HCT116 (cell line): Measurements from ENCODE around the gene PKN1. TPM values are rescaled to one million over a fixed set of nuclear protein-coding genes. Genes with fewer than 3 reads are reported as not detected.

Experiments used
- ATAC-seq: fragments of 200-7000 bp; cut with Tn5 transposase; 2 replicates; pipeline ENCODE4 v1.9.1; 2020; ENCODE audit warnings: mild to moderate bottlenecking, moderate library complexity
- BruUV-seq: library from RNA; stranded (reverse); fragments of 400-500 nt; replicated peaks from 2 replicates; lab custom pipeline; 2021; lab: Mats Ljungman, UMichigan
- CTCF ChIA-PET: fragments of 300-600 bp; sonication (Branson Sonifier 250); formaldehyde crosslinking; loops from one replicate; lab custom pipeline; 2021; ENCODE audit warnings: antibody characterized with exemption; lab: Charles Lee
- POLR2A ChIA-PET: fragments of 300-600, 350-600 bp; sonication (Branson Sonifier 250); formaldehyde crosslinking; loops from one replicate; lab custom pipeline; 2021; ENCODE audit warnings: antibody characterized with exemption; lab: Charles Lee
- RAD21 ChIA-PET, 2 experiments: fragments of 300-600 bp; sonication (Branson Sonifier 250); formaldehyde crosslinking; loops; one replicate each; lab custom pipeline; 2023; ENCODE audit warnings: low total read pairs in 2 of 2; ENCODE audit not compliant: uncharacterized antibody in 2 of 2, unreplicated experiment in 2 of 2, low non-redundant PET in 1 of 2; lab: Charles Lee
- DNase-seq: peaks from one replicate; pipeline ENCODE4 v3.0.0-alpha.2; 2010; ENCODE audit warnings: low read depth, low spot score
- H2AFZ ChIP-seq: fragments of 200-600 bp; shearing (Covaris generic), sonication (generic); 2 replicates; pipeline ENCODE4 v1.6.1; 2017; ENCODE audit warnings: low read depth, mixed run types, mixed read lengths, antibody characterized with exemption, low read length; ENCODE audit not compliant: poor library complexity, severe bottlenecking
- H3K27ac ChIP-seq: 2 replicates; pipeline ENCODE4 v1.5.1; 2012; ENCODE audit warnings: low read depth, low read length
- H3K27me3 ChIP-seq: fragments of 200-600 bp; sonication (generic); 2 replicates; pipeline ENCODE4 v1.6.1; 2016; ENCODE audit warnings: mixed run types, low read length, mixed read lengths; ENCODE audit not compliant: insufficient read depth
- H3K36me3 ChIP-seq, 2 experiments: fragments of 200-500 bp in 1 of 2; fragments of 200-600 bp in 1 of 2; sonication (Bioruptor generic) in 1 of 2; sonication (generic) in 1 of 2; 2 replicates each; pipeline versions ENCODE4 v1.5.1 to v1.6.1; 2014 to 2016; ENCODE audit warnings: low read length in 2 of 2, inconsistent platforms in 1 of 2, mixed read lengths in 1 of 2, mixed run types in 1 of 2; ENCODE audit not compliant: insufficient read depth in 2 of 2, control insufficient read depth in 1 of 2
- H3K4me1 ChIP-seq, 2 experiments: fragments of 200-600 bp in 1 of 2; sonication (generic) in 1 of 2; 2 replicates each; pipeline versions ENCODE4 v1.5.1 to v1.6.1; 2012 to 2017; ENCODE audit warnings: low read length in 2 of 2, inconsistent platforms in 1 of 2, mild to moderate bottlenecking in 1 of 2, mixed read lengths in 1 of 2, mixed run types in 1 of 2, moderate library complexity in 1 of 2; ENCODE audit not compliant: insufficient read depth in 2 of 2, control insufficient read depth in 1 of 2
- H3K4me2 ChIP-seq: fragments of 200-600 bp; sonication (generic); 2 replicates; pipeline ENCODE4 v1.6.1; 2017; ENCODE audit warnings: mixed run types, low read length, mixed read lengths
- H3K4me3 ChIP-seq, 2 experiments: fragments of 200-600 bp in 1 of 2; sonication (generic) in 1 of 2; replicated peaks in 1 of 2; 2 replicates each; pipeline ENCODE4 v1.5.1; 2011 to 2016; ENCODE audit warnings: low read length in 2 of 2, control low read depth in 1 of 2, low read depth in 1 of 2, mild to moderate bottlenecking in 1 of 2, mixed read lengths in 1 of 2, mixed run types in 1 of 2
- H3K79me2 ChIP-seq: fragments of 200-600 bp; sonication (generic); 2 replicates; pipeline ENCODE4 v1.6.1; 2017; ENCODE audit warnings: mild to moderate bottlenecking, mixed run types, low read length, moderate library complexity, mixed read lengths; ENCODE audit not compliant: insufficient read depth
- H3K9ac ChIP-seq: fragments of 200-600 bp; sonication (generic); 2 replicates; pipeline ENCODE4 v1.6.1; 2016; ENCODE audit warnings: low read length, mixed read lengths
- H3K9me2 ChIP-seq: fragments of 200-600 bp; sonication (generic), shearing (Covaris generic); 2 replicates; pipeline ENCODE4 v1.6.1; 2017; ENCODE audit warnings: mixed run types, mild to moderate bottlenecking, moderate library complexity; ENCODE audit not compliant: insufficient read depth
- H3K9me3 ChIP-seq, 2 experiments: fragments of 200-500 bp in 1 of 2; fragments of 200-600 bp in 1 of 2; sonication (Bioruptor generic) in 1 of 2; sonication (generic) in 1 of 2; 2 replicates each; pipeline ENCODE4 v1.6.1; 2014 to 2017; ENCODE audit warnings: low read length in 2 of 2, mixed read lengths in 2 of 2, inconsistent platforms in 1 of 2, low read depth in 1 of 2, mild to moderate bottlenecking in 1 of 2, mixed run types in 1 of 2, moderate library complexity in 1 of 2; ENCODE audit not compliant: control insufficient read depth in 1 of 2, insufficient read depth in 1 of 2
- H4K20me1 ChIP-seq: fragments of 200-600 bp; sonication (generic), shearing (Covaris generic); 2 replicates; pipeline ENCODE4 v1.6.1; 2017; ENCODE audit warnings: mixed run types, mild to moderate bottlenecking, moderate library complexity; ENCODE audit not compliant: insufficient read depth
- CBX3 ChIP-seq: IDR thresholded peaks from 2 replicates; pipeline ENCODE4 v1.6.1; 2012; ENCODE audit warnings: low read depth
- ELF1 ChIP-seq: IDR thresholded peaks from 2 replicates; pipeline ENCODE4 v1.6.1; 2012; ENCODE audit warnings: low read depth, borderline replicate concordance
- EZH2 ChIP-seq: fragments of 200-600 bp; sonication (generic); IDR thresholded peaks from 2 replicates; pipeline ENCODE4 v1.6.1; 2017; ENCODE audit warnings: antibody characterized with exemption, mixed run types
- EZH2phosphoT487 ChIP-seq: fragments of 200-600 bp; IDR thresholded peaks from 2 replicates; pipeline ENCODE4 v1.6.1; 2018; ENCODE audit warnings: antibody characterized with exemption, borderline replicate concordance
- JUND ChIP-seq: IDR thresholded peaks from 2 replicates; pipeline ENCODE4 v1.6.1; 2012
- RAD21 ChIP-seq: IDR thresholded peaks from 2 replicates; pipeline ENCODE4 v1.6.1; 2012; ENCODE audit warnings: low read depth, mild to moderate bottlenecking
- SP1 ChIP-seq: IDR thresholded peaks from 2 replicates; pipeline ENCODE4 v1.6.1; 2012; ENCODE audit warnings: low read depth
- SRF ChIP-seq: IDR thresholded peaks from 2 replicates; pipeline ENCODE4 v1.6.1; 2012; ENCODE audit warnings: low read depth
- YY1 ChIP-seq: IDR thresholded peaks from 2 replicates; pipeline ENCODE4 v1.6.1; 2011; ENCODE audit warnings: low read length, low read depth, moderate library complexity, mild to moderate bottlenecking; ENCODE audit not compliant: insufficient replicate concordance; ENCODE audit errors: extremely low read depth
- ZFX ChIP-seq: fragments of 450-650 bp; IDR thresholded peaks from 2 replicates; pipeline ENCODE4 v1.6.1; 2017
- ZNF274 ChIP-seq: fragments of 200-500 bp; sonication (Bioruptor generic); IDR thresholded peaks from 2 replicates; pipeline ENCODE4 v1.6.1; 2014; ENCODE audit warnings: mild to moderate bottlenecking, low read depth, low read length, inconsistent platforms
- intact Hi-C: fragments of 100-400 bp; cut with micrococcal nuclease; formaldehyde crosslinking; loops from 2 replicates; pipeline ENCODE4 v1.10.0; 2022
- total RNA-seq: library from RNA; stranded (reverse); gene quantifications from one replicate; pipeline ENCODE4 v1.2.1, GENCODE V29; 2021; ENCODE audit not compliant: unreplicated experiment
- TF ChIP-seq, protein P1 (sequence below): IDR thresholded peaks from 2 replicates; pipeline ENCODE4 v1.6.1; 2012; ENCODE audit warnings: low read depth
- TF ChIP-seq, protein P2 (sequence below): IDR thresholded peaks from 2 replicates; pipeline ENCODE4 v1.6.1; 2012
- TF ChIP-seq, protein P3 (sequence below): IDR thresholded peaks from 2 replicates; pipeline ENCODE4 v1.6.1; 2011; ENCODE audit warnings: mild to moderate bottlenecking, low read length, moderate library complexity; ENCODE audit not compliant: insufficient replicate concordance; ENCODE audit errors: extremely low read depth

PKN1 gene
- total RNA-seq, 1 experiment from 2014 or later: 248 TPM

DNA sequence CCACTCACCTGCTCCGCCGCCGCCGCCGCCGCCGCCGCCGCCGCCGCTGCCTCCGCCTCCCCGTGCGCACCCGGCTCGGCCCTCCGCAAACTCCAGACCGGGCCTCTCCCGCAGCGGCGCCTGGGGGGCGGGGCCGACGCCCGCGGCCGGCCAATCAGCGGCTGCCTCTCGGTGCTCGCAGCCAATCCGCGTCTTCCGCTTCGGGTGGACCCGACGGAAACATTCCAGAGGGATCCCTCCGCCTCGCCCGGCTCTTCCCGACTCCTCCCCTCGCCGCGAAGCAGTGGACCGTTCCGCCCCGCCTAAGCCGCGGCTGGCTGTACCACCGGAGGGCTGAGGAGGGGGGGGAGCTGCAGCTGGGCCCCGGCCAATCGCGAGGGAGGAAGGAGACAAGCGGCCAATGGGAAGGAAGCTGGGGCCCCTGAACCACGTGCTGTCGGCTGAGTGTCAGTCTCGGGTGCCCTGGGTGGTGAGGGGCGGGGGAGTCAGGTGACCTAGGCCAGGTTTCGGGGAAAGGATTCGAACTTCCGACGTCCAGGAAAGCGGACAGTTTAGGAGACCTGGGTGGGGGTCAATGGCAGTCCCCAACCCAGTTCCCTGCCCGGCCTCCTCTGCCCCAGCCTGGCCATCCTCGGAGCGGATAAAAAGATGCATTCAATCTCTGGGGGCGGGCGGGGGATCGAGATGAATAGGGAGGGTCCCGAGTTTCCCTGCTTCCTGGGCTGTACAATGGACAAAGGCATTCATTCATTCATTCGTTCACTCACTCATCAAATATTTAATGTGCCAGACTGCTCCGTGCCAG lies 63.1 kb downstream of the PKN1 start, which contains the start of gene GIPC1 (continued):
- TF ChIP-seq, protein P1, sequence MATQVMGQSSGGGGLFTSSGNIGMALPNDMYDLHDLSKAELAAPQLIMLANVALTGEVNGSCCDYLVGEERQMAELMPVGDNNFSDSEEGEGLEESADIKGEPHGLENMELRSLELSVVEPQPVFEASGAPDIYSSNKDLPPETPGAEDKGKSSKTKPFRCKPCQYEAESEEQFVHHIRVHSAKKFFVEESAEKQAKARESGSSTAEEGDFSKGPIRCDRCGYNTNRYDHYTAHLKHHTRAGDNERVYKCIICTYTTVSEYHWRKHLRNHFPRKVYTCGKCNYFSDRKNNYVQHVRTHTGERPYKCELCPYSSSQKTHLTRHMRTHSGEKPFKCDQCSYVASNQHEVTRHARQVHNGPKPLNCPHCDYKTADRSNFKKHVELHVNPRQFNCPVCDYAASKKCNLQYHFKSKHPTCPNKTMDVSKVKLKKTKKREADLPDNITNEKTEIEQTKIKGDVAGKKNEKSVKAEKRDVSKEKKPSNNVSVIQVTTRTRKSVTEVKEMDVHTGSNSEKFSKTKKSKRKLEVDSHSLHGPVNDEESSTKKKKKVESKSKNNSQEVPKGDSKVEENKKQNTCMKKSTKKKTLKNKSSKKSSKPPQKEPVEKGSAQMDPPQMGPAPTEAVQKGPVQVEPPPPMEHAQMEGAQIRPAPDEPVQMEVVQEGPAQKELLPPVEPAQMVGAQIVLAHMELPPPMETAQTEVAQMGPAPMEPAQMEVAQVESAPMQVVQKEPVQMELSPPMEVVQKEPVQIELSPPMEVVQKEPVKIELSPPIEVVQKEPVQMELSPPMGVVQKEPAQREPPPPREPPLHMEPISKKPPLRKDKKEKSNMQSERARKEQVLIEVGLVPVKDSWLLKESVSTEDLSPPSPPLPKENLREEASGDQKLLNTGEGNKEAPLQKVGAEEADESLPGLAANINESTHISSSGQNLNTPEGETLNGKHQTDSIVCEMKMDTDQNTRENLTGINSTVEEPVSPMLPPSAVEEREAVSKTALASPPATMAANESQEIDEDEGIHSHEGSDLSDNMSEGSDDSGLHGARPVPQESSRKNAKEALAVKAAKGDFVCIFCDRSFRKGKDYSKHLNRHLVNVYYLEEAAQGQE: no peak
- TF ChIP-seq YY1 (peak; percentile 7), ZFX (peak; percentile 76; the same call in 1 of the 2 replicates)

DNA sequence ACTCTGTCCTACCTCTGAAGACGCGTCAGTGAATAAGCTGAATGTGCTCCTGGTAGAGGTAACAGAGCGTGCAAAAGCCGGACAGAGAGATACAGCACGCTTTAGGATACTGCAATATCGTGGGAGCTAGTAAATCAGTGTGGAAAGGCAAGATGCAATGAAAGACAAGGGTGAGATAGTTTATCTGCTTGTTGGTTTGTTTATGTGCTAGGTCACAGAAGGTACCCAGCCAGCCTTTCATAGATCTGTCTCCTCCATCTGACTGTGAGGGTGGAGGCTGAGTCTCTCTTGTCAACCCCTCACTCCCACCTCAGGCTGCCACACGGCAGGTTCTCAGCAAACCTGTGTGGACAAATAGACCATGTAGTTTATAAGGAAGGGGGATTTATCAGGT lies 63.7 kb downstream of the PKN1 start:
- Histone ChIP-seq H3K27me3 (no peaks in the 10 kb centered on the region), H3K9me2 (no peaks in the 10 kb centered on the region), H3K9ac (peak overlapping the region; percentile 86), H3K36me3 (no peaks in the 10 kb centered on the region; a peak in 1 of 4 replicates), H3K27ac (peak overlapping the region; percentile 54), H2AFZ (no peak overlapping the region), H3K9me3 (no peaks in the 10 kb centered on the region), H3K4me2 (peak overlapping the region; percentile 79), H4K20me1 (no peaks in the 10 kb centered on the region), H3K4me1 (peaks cover 20 to 29% of the 10 kb centered on the region in 2 experiments), H3K4me3 (peak overlapping the region; percentile 31 to 78; a peak in 3 of 4 replicates), H3K79me2 (peaks cover 37% of the 10 kb centered on the region)
- ChIA-PET POLR2A (interaction anchor here (0.7 to 3.1 kb wide), 6 partner anchors 10 to 360 kb away, joined by 3 to 15 read pairs (median 8); partner anchors contain the start of genes ASF1B and DNAJB1), RAD21 (interaction anchor here in 1 of 2 experiments (1.0 kb wide), 1 partner anchor 10 kb away, joined by 3 read pairs; no protein-coding TSS in a partner anchor), CTCF (interaction anchor here (0.7 to 1.8 kb wide), 7 partner anchors 7 to 360 kb away, joined by 3 to 5 read pairs (median 3); partner anchors contain the start of gene ASF1B)
- ATAC-seq (no peak), DNase-seq (no peak)
- intact Hi-C loops: no loop called here
- TSS peak; percentile 56 for BruUV-seq
- TF ChIP-seq, protein P2, sequence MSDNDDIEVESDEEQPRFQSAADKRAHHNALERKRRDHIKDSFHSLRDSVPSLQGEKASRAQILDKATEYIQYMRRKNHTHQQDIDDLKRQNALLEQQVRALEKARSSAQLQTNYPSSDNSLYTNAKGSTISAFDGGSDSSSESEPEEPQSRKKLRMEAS: no peak
- TF ChIP-seq, protein P3, sequence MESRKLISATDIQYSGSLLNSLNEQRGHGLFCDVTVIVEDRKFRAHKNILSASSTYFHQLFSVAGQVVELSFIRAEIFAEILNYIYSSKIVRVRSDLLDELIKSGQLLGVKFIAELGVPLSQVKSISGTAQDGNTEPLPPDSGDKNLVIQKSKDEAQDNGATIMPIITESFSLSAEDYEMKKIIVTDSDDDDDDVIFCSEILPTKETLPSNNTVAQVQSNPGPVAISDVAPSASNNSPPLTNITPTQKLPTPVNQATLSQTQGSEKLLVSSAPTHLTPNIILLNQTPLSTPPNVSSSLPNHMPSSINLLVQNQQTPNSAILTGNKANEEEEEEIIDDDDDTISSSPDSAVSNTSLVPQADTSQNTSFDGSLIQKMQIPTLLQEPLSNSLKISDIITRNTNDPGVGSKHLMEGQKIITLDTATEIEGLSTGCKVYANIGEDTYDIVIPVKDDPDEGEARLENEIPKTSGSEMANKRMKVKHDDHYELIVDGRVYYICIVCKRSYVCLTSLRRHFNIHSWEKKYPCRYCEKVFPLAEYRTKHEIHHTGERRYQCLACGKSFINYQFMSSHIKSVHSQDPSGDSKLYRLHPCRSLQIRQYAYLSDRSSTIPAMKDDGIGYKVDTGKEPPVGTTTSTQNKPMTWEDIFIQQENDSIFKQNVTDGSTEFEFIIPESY: no peak
- TF ChIP-seq CBX3: no peak
- no peak for TF ChIP-seq RAD21
- no peak for TF ChIP-seq ZFX
- TF ChIP-seq EZH2: no peak
- TF ChIP-seq SP1: no peak
- TF ChIP-seq SRF: no peak
- no peak for TF ChIP-seq ZNF274
- no peak for TF ChIP-seq EZH2phosphoT487
- TF ChIP-seq ELF1: no peak
- no peak for TF ChIP-seq JUND
- TF ChIP-seq, protein P1: no peak
